Smooth muscle cell (in vitro differentiated cells): ENCODE results near the gene NTRK2. TPM values are rescaled to one million over a fixed set of nuclear protein-coding genes. Genes with fewer than 3 reads are reported as not detected.

ENCODE experiments used
- DNase-seq: peaks from one replicate; lab custom pipeline; 2025; ENCODE audit not compliant: unreplicated experiment; lab: John Stamatoyannopoulos, UW
- H2AFZ ChIP-seq: fragments of 200-600 bp; sonication (generic); 2 replicates; pipeline ENCODE4 v1.6.0; 2016; ENCODE audit warnings: antibody characterized with exemption, low read depth, mild to moderate bottlenecking
- H3F3A ChIP-seq: fragments of 200-600 bp; sonication (generic); 2 replicates; pipeline ENCODE4 v1.6.0; 2017; ENCODE audit warnings: antibody characterized with exemption, low read depth
- H3K27ac ChIP-seq: fragments of 200-600 bp; sonication (generic); 2 replicates; pipeline ENCODE4 v1.5.1; 2016; ENCODE audit warnings: low read depth, mild to moderate bottlenecking
- H3K27me3 ChIP-seq: fragments of 200-600 bp; sonication (generic); 2 replicates; pipeline ENCODE4 v1.6.1; 2016; ENCODE audit warnings: low read depth, mild to moderate bottlenecking
- H3K36me3 ChIP-seq: fragments of 200-600 bp; sonication (generic); 2 replicates; pipeline ENCODE4 v1.5.1; 2016; ENCODE audit warnings: low read depth
- H3K4me1 ChIP-seq: fragments of 200-600 bp; sonication (generic); 2 replicates; pipeline ENCODE4 v1.5.1; 2016; ENCODE audit warnings: low read depth
- H3K4me2 ChIP-seq: fragments of 200-600 bp; sonication (generic); 2 replicates; pipeline ENCODE4 v1.6.0; 2016; ENCODE audit warnings: mild to moderate bottlenecking
- H3K4me3 ChIP-seq: fragments of 200-600 bp; sonication (generic); 2 replicates; pipeline ENCODE4 v1.5.1; 2016; ENCODE audit warnings: mild to moderate bottlenecking
- H3K79me2 ChIP-seq: fragments of 200-600 bp; sonication (generic); 2 replicates; pipeline ENCODE4 v1.6.0; 2016; ENCODE audit warnings: low read depth, mild to moderate bottlenecking
- H3K9ac ChIP-seq: fragments of 200-600 bp; sonication (generic); 2 replicates; pipeline ENCODE4 v1.6.0; 2016; ENCODE audit warnings: low read depth
- H3K9me3 ChIP-seq: fragments of 200-600 bp; sonication (generic); replicated peaks from 2 replicates; pipeline ENCODE4 v1.5.1; 2016; ENCODE audit warnings: low read depth
- H4K20me1 ChIP-seq: fragments of 200-600 bp; sonication (generic); 2 replicates; pipeline ENCODE4 v1.6.0; 2016; ENCODE audit warnings: low read depth
- WGBS: methylation state at CpG from one replicate; pipeline ENCODE4 v1.1.7; 2016; ENCODE audit warnings: low lambda C conversion rate; 5-methylcytosine and 5-hydroxymethylcytosine counted together
- polyA plus RNA-seq: library from polyadenylated mRNA; unstranded; fragments of >200 nt; fragmentation: Nextera tagmentation; extraction: Ambion mirVana; gene quantifications from 2 replicates; pipeline ENCODE4 v1.2.1, GENCODE V29; 2016
- total RNA-seq: library from RNA; depleted of rRNA; stranded (reverse); fragments of >200 nt; gene quantifications from 2 replicates; pipeline ENCODE4 v1.2.3, GENCODE V29; 2014
- TF ChIP-seq, protein P1 (sequence below): fragments of 200-600 bp; sonication (generic); IDR thresholded peaks from 2 replicates; pipeline ENCODE4 v1.5.1; 2017; ENCODE audit warnings: borderline replicate concordance, mild to moderate bottlenecking, antibody characterized with exemption; ENCODE audit not compliant: insufficient read depth, poor library complexity, severe bottlenecking

NTRK2 gene
- total and polyA plus RNA-seq, 2 experiments from 2014 or later = 1.7 to 3.9 TPM

DNA sequence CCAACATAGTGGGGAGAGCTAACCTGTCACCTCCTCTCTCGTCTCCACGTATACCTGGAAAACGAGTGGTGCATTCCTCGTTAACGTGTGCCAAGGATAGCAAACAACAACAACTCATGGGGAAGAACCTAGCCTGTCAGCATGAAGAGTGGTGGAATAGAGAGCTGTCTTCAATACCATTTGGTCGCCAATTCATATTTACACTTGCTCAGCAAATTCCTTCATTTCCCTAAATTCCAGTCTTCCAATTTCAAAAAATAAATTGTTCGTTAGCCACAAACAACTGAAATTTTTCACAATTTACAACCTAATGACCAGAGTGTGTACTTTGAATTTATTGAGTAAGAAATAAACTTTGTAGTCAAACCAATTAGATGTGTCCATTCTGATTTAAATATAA lies 344.8 kb downstream of the NTRK2 start:
- H3K9ac ChIP-seq = no peak overlapping the region
- no peaks in the 10 kb centered on the region for H3K36me3 ChIP-seq
- no peaks in the 10 kb centered on the region for H4K20me1 ChIP-seq
- H2AFZ ChIP-seq = no peak overlapping the region
- H3K4me3 ChIP-seq = no peak overlapping the region
- no peaks in the 10 kb centered on the region for H3K79me2 ChIP-seq
- WGBS = 95% methylated on average over 7 of the region's 7 CpGs
- H3K9me3 ChIP-seq = no peaks in the 10 kb centered on the region
- H3K27me3 ChIP-seq = peaks cover 33% of the 10 kb centered on the region
- no peaks in the 10 kb centered on the region for H3F3A ChIP-seq
- H3K4me1 ChIP-seq = peaks cover 5% of the 10 kb centered on the region
- no peak overlapping the region for H3K27ac ChIP-seq
- TF ChIP-seq, protein P1, sequence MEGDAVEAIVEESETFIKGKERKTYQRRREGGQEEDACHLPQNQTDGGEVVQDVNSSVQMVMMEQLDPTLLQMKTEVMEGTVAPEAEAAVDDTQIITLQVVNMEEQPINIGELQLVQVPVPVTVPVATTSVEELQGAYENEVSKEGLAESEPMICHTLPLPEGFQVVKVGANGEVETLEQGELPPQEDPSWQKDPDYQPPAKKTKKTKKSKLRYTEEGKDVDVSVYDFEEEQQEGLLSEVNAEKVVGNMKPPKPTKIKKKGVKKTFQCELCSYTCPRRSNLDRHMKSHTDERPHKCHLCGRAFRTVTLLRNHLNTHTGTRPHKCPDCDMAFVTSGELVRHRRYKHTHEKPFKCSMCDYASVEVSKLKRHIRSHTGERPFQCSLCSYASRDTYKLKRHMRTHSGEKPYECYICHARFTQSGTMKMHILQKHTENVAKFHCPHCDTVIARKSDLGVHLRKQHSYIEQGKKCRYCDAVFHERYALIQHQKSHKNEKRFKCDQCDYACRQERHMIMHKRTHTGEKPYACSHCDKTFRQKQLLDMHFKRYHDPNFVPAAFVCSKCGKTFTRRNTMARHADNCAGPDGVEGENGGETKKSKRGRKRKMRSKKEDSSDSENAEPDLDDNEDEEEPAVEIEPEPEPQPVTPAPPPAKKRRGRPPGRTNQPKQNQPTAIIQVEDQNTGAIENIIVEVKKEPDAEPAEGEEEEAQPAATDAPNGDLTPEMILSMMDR = no peak
- H3K4me2 ChIP-seq = no peak overlapping the region
- DNase-seq = no peak

DNA sequence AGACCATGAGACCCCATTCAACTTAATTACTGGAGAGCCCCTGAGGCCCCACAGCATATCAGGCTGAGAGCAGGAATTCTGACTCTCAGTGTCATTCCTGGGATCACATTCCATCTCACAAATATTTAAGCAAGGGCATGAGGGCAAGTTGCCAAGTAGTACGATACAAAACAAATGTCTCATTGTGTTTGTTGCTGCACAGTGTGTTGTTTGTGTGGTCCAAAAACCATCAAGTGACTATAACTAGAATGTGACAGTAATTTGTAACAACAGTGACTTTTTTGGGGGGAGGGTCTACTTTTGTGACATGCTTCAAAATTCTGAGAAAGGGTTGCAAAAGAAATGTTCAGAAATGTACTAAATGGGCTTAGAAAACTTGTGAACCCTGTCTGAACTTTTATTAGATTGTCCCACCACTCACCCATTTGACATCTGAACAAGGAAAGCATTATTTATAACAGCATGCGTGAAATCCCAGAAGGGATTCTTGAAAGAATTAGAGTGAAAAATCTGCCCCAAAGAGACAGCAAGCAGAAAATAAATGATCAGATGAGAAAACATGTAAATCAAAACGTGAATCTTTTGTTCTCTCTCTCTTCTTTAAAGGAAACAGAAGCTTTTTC lies 347.0 kb downstream of the NTRK2 start:
- no peaks in the 10 kb centered on the region for H3F3A ChIP-seq
- H3K4me2 ChIP-seq = no peak overlapping the region
- H3K9me3 ChIP-seq = no peaks in the 10 kb centered on the region
- TF ChIP-seq, protein P1 = no peak
- no peak overlapping the region for H3K27ac ChIP-seq
- no peaks in the 10 kb centered on the region for H3K4me1 ChIP-seq
- H2AFZ ChIP-seq = no peak overlapping the region
- WGBS = 57% methylated on average over 3 of the region's 3 CpGs
- H3K4me3 ChIP-seq = no peak overlapping the region
- peaks cover 12% of the 10 kb centered on the region for H3K27me3 ChIP-seq
- H3K9ac ChIP-seq = no peak overlapping the region
- no peaks in the 10 kb centered on the region for H4K20me1 ChIP-seq
- H3K36me3 ChIP-seq = no peaks in the 10 kb centered on the region
- DNase-seq = no peak
- no peaks in the 10 kb centered on the region for H3K79me2 ChIP-seq

GRCh38 chr9:85020791-85021190 lies 351.3 kb downstream of the NTRK2 start:
- no peaks in the 10 kb centered on the region for H4K20me1 ChIP-seq
- H3F3A ChIP-seq = no peaks in the 10 kb centered on the region
- WGBS = 98% methylated on average over 2 of the region's 2 CpGs
- H2AFZ ChIP-seq = no peak overlapping the region
- no peak overlapping the region for H3K4me2 ChIP-seq
- DNase-seq = no peak
- no peak overlapping the region for H3K4me3 ChIP-seq
- H3K9ac ChIP-seq = no peak overlapping the region
- no peaks in the 10 kb centered on the region for H3K4me1 ChIP-seq
- no peaks in the 10 kb centered on the region for H3K79me2 ChIP-seq
- H3K27ac ChIP-seq = no peak overlapping the region
- TF ChIP-seq, protein P1 = no peak
- no peaks in the 10 kb centered on the region for H3K36me3 ChIP-seq
- H3K27me3 ChIP-seq = peaks cover 13% of the 10 kb centered on the region
- no peaks in the 10 kb centered on the region for H3K9me3 ChIP-seq

DNA sequence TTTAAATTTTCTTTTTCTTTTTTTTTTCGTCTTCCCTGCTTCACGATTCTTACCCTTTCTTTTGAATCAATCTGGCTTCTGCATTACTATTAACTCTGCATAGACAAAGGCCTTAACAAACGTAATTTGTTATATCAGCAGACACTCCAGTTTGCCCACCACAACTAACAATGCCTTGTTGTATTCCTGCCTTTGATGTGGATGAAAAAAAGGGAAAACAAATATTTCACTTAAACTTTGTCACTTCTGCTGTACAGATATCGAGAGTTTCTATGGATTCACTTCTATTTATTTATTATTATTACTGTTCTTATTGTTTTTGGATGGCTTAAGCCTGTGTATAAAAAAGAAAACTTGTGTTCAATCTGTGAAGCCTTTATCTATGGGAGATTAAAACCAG lies 352.2 kb downstream of the NTRK2 start:
- H3K9me3 ChIP-seq = no peaks in the 10 kb centered on the region
- no peak overlapping the region for H2AFZ ChIP-seq
- no peaks in the 10 kb centered on the region for H3K4me1 ChIP-seq
- H3K27ac ChIP-seq = no peak overlapping the region
- peaks cover 12% of the 10 kb centered on the region for H3K27me3 ChIP-seq
- H3K79me2 ChIP-seq = no peaks in the 10 kb centered on the region
- DNase-seq = no peak
- WGBS = 93% methylated on average over 4 of the region's 4 CpGs
- H3K36me3 ChIP-seq = no peaks in the 10 kb centered on the region
- no peak overlapping the region for H3K4me2 ChIP-seq
- no peaks in the 10 kb centered on the region for H3F3A ChIP-seq
- no peak overlapping the region for H3K9ac ChIP-seq
- no peak overlapping the region for H3K4me3 ChIP-seq
- TF ChIP-seq, protein P1 = no peak
- no peaks in the 10 kb centered on the region for H4K20me1 ChIP-seq
